Head of caudate nucleus (tissue), 42 donors: ENCODE data around the gene C1orf226.
"Not testable (repeated sequence)": the region's sequence is repeated elsewhere in the genome, so short reads cannot be mapped to it uniquely, and the experiment has no call there.

Experiments
- DNase-seq, 42 donors: peaks; one replicate each; pipeline versions ENCODE4 v3.0.0 to v3.0.0-alpha.2; 2020 to 2021; ENCODE audit warnings: mixed read lengths in 7 of 42
- intact Hi-C: fragments of 100-400 bp; cut with DNase I; formaldehyde crosslinking; loops from one replicate; pipeline ENCODE4 v1.15.0; 2022

The C1orf226 gene

GRCh38 chr1:162381383-162381782 lies at the start of gene C1orf226:
TSS of gene C1orf226 (plus strand) at chr1:162381728. CDS start at chr1:162381902, 174 bp downstream.
- DNase-seq: peak in 2 of 42 donors; percentile 4
- intact Hi-C loops: no loop called here

GRCh38 chr1:162333991-162334390 lies 47.5 kb upstream of the C1orf226 start:
- intact Hi-C loops: no loop called here
- DNase-seq: no peak

GRCh38 chr1:162335126-162335525 lies 46.4 kb upstream of the C1orf226 start:
- peak in 6 of 42 donors; percentile 4 to 42 (median 16) for DNase-seq
- intact Hi-C loops: no loop called here

GRCh38 chr1:162336621-162337285 lies 44.8 kb upstream of the C1orf226 start:
- intact Hi-C loops: no loop called here
- no peak for DNase-seq

- intact Hi-C loops: no loop called here
- no peak for DNase-seq
Measured at GRCh38 chr1:162342452-162342983, 39.0 kb upstream of the C1orf226 start.

GRCh38 chr1:162343470-162343869 lies 38.1 kb upstream of the C1orf226 start:
- DNase-seq: no peak
- intact Hi-C loops: no loop called here

- no peak for DNase-seq
Measured at GRCh38 chr1:162347281-162347680, 34.2 kb upstream of the C1orf226 start.

GRCh38 chr1:162349635-162350330 lies 31.7 kb upstream of the C1orf226 start:
- intact Hi-C loops: no loop called here

More at GRCh38 chr1:162347281-162347680, 34.2 kb upstream of the C1orf226 start:
- intact Hi-C loops: no loop called here

GRCh38 chr1:162351246-162351842 lies 30.2 kb upstream of the C1orf226 start:
- DNase-seq: no peak
- intact Hi-C loops: no loop called here

More at GRCh38 chr1:162349635-162350330, 31.7 kb upstream of the C1orf226 start:
- no peak for DNase-seq

- intact Hi-C loops: not testable (repeated sequence)
Measured at GRCh38 chr1:162351874-162352273, 29.7 kb upstream of the C1orf226 start.

GRCh38 chr1:162353078-162353477 lies 28.4 kb upstream of the C1orf226 start:
- intact Hi-C loops: no loop called here
- no peak for DNase-seq

More at GRCh38 chr1:162351874-162352273, 29.7 kb upstream of the C1orf226 start:
- not testable (repeated sequence) for DNase-seq

GRCh38 chr1:162353702-162354101 lies 27.8 kb upstream of the C1orf226 start:
- intact Hi-C loops: no loop called here
- no peak for DNase-seq

GRCh38 chr1:162357681-162358266 lies 23.8 kb upstream of the C1orf226 start:
- intact Hi-C loops: no loop called here
- peak in 1 of 42 donors; percentile 20 for DNase-seq

- intact Hi-C loops: no loop called here
- DNase-seq: no peak
Measured at GRCh38 chr1:162358928-162359327, 22.6 kb upstream of the C1orf226 start.

- intact Hi-C loops: no loop called here
- peak in 1 of 42 donors; percentile 8 for DNase-seq
Measured at GRCh38 chr1:162359523-162360236, 21.8 kb upstream of the C1orf226 start.

- intact Hi-C loops: no loop called here
- DNase-seq: no peak
Measured at GRCh38 chr1:162360237-162360873, 21.2 kb upstream of the C1orf226 start.

- intact Hi-C loops: no loop called here
- DNase-seq: no peak
Measured at GRCh38 chr1:162360874-162361260, 20.7 kb upstream of the C1orf226 start.

GRCh38 chr1:162361349-162361748 lies 20.2 kb upstream of the C1orf226 start:
- DNase-seq: no peak
- intact Hi-C loops: no loop called here
